ENCODE data around the gene CPTP. TPM values are rescaled to one million over a fixed set of nuclear protein-coding genes. Genes with fewer than 3 reads are reported as not detected.

CPTP gene
- total and polyA plus RNA-seq, 2 of the 13 experiments (the other 11 are each of a cell fraction or from before 2014, with no cell fraction given), result 5.5 to 9.3 TPM

GRCh38 chr1:1371746-1372711 is 47.4 kb downstream of the CPTP start (continued):
- 0 out of 2 replicates have a peak, but pooled peaks have one; percentile 32 for TF ChIP-seq ZNF280D (CRISPR knock-in tag; IDR thresholded peaks at IDR 0.05)
- TF ChIP-seq TEAD3 (CRISPR knock-in tag; optimal IDR thresholded peaks at IDR 0.05; ENCODE audit: borderline replicate concordance), result no peak
- TF ChIP-seq ZNF326 (CRISPR knock-in tag; IDR thresholded peaks at IDR 0.05; ENCODE audit: borderline replicate concordance), result no peak
- TF ChIP-seq ZNF746 (CRISPR knock-in tag; IDR thresholded peaks at IDR 0.05), result no peak
- TF ChIP-seq ETV5 (CRISPR knock-in tag; IDR thresholded peaks at IDR 0.05; ENCODE audit: borderline replicate concordance), result 0 out of 2 replicates have a peak, but pooled peaks have one; percentile 33
- TF ChIP-seq NPAS2 (CRISPR knock-in tag; IDR thresholded peaks at IDR 0.05; ENCODE audit: borderline replicate concordance), result no peak
- TF ChIP-seq ZBTB38 (CRISPR knock-in tag; IDR thresholded peaks at IDR 0.05), result no peak
- no peak for TF ChIP-seq ZBTB10 (CRISPR knock-in tag; IDR thresholded peaks at IDR 0.05; ENCODE audit: borderline replicate concordance)
- TF ChIP-seq ZNF556 (CRISPR knock-in tag; IDR thresholded peaks at IDR 0.05; ENCODE audit: borderline replicate concordance), result no peak; the same call in 1 of the 2 replicates
- no peak for TF ChIP-seq MXD4 (CRISPR knock-in tag; IDR thresholded peaks at IDR 0.05)
- TF ChIP-seq TFAP4 (IDR thresholded peaks at IDR 0.05; ENCODE audit: borderline replicate concordance, low read depth), result peak; percentile 81; the same call in 1 of the 2 replicates
- no peak for TF ChIP-seq ZNF331 (CRISPR knock-in tag; IDR thresholded peaks at IDR 0.05)
- no peak for TF ChIP-seq TARDBP (CRISPR knock-in tag; IDR thresholded peaks at IDR 0.05)
